Cardiac fibroblast (primary cell): ENCODE measurements around the gene WDR7.

ENCODE experiments used
- DNase-seq, 2 donors: peaks; one replicate each; pipeline versions ENCODE4 v3.0.0 to v3.0.0-alpha.2; 2010; ENCODE audit warnings: low read depth in 2 of 2
- H3K4me3 ChIP-seq, 2 donors: replicated peaks in 1 of 2; 1 replicate in 1 of 2; 2 replicates in 1 of 2; pipeline ENCODE4 v1.5.1; 2011; ENCODE audit warnings: low read depth in 2 of 2, low read length in 2 of 2, mild to moderate bottlenecking in 2 of 2, moderate library complexity in 1 of 2
- CTCF ChIP-seq: IDR thresholded peaks from one replicate; pipeline ENCODE4 v1.5.1; 2011; ENCODE audit warnings: low read depth, mild to moderate bottlenecking, low read length, inconsistent platforms

The WDR7 gene

GRCh38 chr18:56804395-56804794, 153.2 kb downstream of the WDR7 start:
- DNase-seq: no peak
- H3K4me3 ChIP-seq: no peak overlapping the region
- TF ChIP-seq CTCF: no peak

- TF ChIP-seq CTCF: no peak
- DNase-seq: no peak
- no peak overlapping the region for H3K4me3 ChIP-seq
These were observed 156.7 kb downstream of the WDR7 start for GRCh38 chr18:56807901-56808300.

GRCh38 chr18:56812674-56813073, 161.5 kb downstream of the WDR7 start:
- H3K4me3 ChIP-seq: no peak overlapping the region
- TF ChIP-seq CTCF: no peak
- DNase-seq: no peak

GRCh38 chr18:56815926-56816325, 164.8 kb downstream of the WDR7 start:
- no peak for TF ChIP-seq CTCF
- DNase-seq: no peak
- no peak overlapping the region for H3K4me3 ChIP-seq

- peak in 1 of 2 donors; percentile 41 for DNase-seq
- no peak overlapping the region for H3K4me3 ChIP-seq
- TF ChIP-seq CTCF: no peak
These were observed 172.9 kb downstream of the WDR7 start for GRCh38 chr18:56823986-56824565.

GRCh38 chr18:56825321-56825720, 174.2 kb downstream of the WDR7 start:
- no peak for DNase-seq
- no peak for TF ChIP-seq CTCF
- H3K4me3 ChIP-seq: no peak overlapping the region

- no peak for DNase-seq
- TF ChIP-seq CTCF: no peak
- no peak overlapping the region for H3K4me3 ChIP-seq
These were observed 174.7 kb downstream of the WDR7 start for GRCh38 chr18:56825878-56826277.
